Activated CD4-positive, alpha-beta T cell treated with anti-CD3 and anti-CD28 coated beads for 4 hours (primary cell): ENCODE results near the gene TMEM38A.
"Not testable (repeated sequence)": the region's sequence is repeated elsewhere in the genome, so short reads cannot be mapped to it uniquely, and the experiment has no call there.

Experiments used
- DNase-seq, 2 donors: peaks; one replicate each; pipeline ENCODE4 v3.0.0-alpha.2; 2020

Gene TMEM38A

DNA sequence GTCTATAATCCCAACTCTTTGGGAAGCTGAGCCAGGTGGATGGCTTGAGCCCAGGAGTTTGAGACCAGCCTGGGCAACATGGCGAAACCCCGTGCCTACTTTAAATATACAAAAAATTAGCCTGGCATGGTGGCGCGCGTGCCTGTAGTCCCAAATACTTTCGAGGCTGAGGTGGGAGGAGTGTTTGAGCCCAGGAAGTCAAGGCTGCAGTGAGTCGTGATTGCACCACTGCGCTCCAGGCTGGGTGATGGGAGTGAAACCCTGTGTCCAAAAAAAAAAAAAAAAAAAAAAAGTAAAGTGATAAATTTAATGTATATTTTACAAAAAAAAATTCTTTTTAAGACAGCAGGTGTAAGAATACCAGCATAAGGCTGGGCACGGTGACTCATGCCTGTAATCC is 17.6 kb downstream of the TMEM38A start:
- no peak for DNase-seq

DNA sequence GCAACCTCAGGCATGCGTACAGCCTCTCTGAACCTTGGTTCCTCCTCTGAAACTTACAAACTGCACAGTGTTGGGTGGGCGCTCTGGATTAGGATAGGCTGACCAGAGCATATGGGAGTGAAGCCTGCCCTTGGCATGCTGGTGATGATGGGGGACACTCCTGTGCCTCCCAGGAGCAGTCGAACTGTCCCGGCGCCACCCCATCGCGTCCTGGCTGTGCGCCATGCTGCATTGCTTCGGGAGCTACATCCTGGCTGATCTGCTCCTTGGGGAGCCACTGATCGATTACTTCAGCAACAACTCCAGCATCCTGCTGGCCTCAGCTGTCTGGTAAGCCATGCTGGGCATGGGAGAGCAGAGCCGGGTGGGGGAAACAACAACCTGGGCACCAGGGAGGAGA is 18.9 kb downstream of the TMEM38A start:
- no peak for DNase-seq

DNA sequence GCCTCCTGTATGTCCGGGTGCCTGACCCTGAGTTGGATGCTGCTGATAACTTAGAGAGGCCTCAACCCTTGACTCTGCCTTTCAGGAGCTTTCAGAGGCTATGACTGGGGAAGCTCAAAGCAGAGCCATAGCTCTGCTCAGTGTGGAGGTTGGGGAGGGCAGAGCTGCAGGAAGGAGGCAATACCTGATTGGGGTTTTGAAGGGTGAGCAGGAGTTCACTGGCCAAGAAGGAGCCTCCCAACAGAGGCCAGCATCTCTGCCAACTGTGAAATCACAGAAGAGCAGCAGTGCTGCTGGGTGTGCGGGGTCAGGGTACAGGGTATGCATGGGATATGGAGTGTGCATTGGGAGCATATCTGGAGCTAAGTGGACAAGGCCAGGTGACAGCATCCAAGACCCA is 21.6 kb downstream of the TMEM38A start:
- DNase-seq, result no peak

DNA sequence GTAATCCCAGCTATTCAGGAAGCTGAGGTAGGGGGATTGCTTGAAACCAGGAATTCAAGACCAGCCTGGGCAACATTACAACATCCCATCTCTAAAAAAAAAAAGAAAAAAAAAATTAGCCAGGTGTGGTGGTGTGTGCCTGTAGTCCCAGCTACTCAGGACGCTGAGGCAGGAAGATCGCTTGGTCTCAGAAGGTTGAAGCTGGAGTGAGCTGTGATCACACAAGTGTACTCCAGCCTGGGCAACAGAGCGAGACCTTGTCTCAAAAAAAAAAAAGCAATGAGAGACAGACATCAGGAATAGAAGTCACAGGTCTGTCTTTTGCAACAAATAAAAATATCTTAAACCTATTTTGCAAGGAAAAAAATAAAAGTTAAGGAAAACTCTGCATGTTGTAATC is 23.3 kb downstream of the TMEM38A start:
- no peak for DNase-seq

DNA sequence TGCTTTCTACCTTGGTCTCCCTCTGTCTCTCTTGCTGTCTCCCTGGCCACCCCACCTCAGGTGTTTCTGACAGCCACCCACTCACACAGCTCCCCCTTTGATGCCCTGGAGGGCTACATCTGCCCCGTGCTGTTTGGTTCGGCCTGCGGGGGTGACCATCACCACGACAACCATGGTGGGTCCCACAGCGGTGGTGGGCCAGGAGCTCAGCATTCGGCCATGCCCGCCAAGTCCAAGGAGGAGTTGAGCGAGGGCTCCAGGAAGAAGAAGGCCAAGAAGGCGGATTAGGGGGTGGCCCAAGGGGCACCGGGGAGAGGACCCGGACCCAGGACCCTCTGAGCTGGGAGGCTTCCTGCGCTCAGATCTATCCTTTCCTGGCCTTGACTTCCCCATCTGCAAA is 27.1 kb downstream of the TMEM38A start:
- DNase-seq, result no peak

DNA sequence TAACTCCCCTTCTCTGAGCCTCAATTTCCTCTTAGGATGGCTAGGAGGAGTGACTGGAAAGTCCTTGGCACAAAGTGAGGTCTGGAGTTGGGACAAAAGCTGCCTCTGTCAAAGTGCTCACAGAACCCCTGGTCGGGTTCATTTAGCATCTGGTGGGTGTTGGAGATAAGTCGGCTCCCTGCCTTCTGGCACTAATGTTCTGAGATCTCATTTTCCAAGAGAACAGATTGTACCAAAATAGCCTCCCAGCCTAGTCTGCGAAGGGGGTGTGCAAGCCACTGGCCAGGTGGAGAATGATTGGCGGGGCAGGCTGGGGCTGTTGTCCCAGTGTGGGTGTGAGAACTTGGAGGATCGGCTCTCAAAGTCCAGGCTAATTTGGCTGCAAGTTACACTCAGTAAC is 38.0 kb downstream of the TMEM38A start:
- DNase-seq, result no peak

DNA sequence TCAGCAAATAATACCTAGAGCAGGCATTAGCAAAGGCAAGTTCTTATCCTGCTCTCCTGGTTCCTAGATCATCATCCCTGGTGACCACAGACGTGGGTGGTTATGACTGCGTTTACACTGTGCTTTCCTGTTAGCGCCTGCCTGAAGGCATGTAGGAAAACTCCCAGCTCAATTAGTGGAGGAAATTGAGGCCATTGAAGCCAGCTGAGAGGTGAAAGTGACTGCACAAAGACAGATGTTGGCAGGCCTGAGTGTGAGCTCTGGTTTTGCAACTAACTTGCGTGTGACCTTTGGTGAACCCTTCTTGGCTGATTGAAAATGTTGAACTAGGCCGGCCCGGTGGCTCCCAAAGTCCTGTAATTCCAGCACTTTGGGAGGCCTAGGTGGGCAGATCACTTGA is 41.2 kb downstream of the TMEM38A start:
- DNase-seq, result no peak

DNA sequence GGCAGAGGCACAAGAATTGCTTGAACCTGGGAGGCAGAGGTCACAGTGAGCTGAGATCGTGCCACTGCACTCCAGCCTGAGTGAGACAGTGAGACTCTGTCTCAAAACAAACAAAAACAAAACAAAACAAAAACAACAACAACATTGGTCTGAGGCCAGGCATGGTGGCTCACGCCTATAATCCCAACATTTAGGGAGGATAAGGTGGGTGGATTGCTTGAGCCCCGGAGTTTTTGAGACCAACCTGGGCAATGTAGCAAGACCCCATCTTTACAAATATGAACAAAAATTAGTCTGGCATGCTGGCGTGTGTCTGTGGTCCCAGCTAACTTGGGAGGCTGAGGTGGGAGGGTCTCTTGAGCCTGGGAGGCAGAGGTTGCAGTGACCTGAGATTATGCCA is 42.7 kb downstream of the TMEM38A start:
- no peak for DNase-seq

DNA sequence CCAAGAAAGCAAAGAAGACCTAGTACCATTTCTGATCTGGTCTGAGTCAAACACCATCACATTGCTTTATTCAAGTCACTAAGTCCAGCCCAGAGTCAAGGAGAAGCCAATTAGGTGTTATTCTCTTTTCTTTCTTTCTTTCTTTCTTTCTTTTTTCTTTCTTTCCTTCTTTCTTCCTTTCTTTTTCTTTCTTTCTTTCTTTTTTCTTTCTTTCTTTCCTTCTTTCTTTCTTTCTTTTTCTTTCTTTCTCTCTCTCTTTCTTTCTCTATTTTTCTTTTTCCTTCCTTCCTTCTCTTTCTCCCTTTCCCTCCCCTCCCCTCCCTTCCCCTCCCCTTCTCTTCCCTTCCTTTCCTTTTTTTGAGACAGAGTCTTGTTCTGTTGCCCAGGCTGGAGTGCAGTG is 49.9 kb downstream of the TMEM38A start:
- DNase-seq, result not testable (repeated sequence)

DNA sequence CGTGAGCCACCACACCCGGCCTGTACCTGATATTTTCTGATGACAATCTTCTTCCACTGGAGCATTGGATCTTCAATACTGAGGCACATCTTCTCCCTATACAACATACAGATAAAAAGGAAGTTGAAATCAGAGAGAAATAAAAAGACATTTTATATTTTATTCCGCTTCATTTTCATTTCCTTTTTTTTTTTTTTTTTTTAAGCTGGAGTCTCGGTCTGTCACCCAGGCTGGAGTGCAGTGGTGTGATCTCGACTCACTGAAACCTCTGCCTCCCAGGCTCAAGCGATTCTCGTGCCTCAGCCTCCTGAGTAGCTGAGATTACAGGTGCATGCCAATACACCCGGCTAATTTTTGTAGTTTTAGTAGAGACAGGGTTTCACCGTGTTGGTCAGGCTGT is 51.4 kb downstream of the TMEM38A start:
- not testable (repeated sequence) for DNase-seq

DNA sequence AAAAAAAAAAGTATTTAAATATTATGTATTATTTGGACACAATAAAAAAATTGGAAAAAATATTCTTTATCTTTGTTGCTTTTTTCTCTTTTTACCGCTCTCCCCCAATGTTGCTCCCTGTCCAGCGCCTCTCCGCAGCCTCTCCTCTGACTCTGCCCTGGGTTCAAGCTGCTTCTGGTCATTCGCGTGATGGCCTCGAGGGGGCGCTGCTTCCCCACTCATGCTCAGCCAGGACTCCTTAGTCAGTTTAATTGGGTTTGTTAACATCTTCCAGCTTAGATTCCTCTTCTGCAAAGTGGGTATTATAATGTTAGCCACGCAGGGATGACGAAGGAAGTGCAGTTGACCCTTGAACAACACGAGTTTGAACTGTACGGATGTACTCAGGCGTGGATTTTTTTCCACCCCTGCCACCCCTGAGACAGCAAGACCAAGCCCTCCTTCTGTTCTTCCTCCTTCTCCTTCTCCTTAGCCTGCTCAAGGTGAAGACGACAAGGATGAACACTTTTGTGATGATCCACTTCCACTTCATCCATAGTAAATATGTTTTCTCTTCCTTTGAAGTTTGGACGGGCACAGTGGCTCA is 53.9 kb downstream of the TMEM38A start:
- DNase-seq, result peak in 1 of 2 donors; percentile 18

DNA sequence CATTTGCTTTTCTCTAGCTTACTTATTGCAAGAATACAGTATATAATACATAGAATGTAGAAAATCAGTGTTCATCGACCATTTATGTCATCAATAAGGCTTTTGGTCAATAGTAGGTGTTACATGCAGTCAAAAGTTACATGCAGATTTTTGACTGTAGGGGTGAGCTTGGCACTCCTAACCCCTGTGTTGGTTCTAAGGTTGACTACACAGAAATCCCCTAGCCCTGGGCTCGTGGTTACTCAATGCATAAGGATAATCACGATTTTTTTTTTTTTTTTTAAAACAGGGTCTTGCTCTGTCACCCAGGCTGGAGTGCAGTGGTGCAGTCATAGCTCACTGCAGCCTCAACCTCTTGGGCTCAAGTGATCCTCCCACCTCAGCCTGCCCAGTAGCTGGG is 54.7 kb downstream of the TMEM38A start:
- DNase-seq, result no peak

DNA sequence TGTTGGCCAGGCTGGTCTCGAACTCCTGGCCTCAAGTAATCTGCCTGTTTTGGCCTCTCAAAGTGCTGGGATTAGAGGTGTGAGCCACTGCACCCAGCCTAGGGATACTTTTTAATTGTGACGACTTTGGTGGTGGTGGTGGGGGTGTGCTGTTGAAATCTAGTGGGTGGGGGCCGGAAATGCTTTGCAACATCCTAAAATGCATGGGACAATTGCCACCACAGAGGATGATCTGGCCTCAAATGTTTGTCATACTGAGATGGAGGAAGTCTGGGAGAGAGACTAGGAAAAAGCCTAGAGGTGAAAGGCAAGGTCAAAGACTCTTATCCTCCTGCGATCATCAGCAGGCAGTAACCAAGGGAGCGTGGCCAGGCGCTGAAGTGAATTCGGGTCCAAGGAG is 60.1 kb downstream of the TMEM38A start:
- DNase-seq, result no peak

DNA sequence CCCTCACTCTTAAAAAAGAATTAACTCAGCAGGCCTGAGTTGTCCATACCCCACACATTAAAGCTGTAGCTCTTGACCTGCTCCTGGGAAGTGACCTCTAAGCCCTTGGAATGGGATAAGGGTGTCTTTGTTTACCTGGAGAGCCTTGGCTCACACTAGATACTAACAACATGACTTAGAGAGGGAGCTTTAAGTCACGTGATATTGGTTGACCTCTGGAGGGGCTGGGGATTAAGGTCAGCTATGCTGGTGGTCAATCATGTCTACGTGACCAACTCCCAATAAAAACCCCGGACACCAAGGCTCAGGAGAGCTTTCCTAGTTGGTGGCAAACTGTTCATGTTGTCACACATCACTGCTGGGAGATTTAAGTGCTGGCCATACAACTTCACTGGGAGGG is 61.7 kb downstream of the TMEM38A start:
- no peak for DNase-seq

DNA sequence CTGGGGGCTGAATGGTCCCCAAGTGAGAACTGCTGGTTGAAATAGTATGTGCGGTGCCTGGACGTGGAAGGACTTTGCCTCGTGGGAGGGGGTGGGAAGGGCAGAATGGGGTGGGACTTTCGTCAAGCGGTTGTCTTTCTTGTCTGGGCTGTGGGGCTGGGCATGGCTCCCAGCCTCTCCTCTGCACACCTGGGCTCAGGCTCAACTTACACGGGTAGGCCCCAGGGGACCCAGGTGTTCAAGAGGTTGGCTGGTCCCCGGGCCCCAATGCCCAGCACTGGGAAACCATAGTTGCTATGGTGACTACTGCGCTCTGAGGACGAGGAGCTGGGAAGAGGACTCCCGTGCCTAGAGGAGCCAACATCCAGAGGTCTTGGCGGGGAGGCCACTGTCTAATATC is 66.0 kb downstream of the TMEM38A start:
- DNase-seq, result no peak

DNA sequence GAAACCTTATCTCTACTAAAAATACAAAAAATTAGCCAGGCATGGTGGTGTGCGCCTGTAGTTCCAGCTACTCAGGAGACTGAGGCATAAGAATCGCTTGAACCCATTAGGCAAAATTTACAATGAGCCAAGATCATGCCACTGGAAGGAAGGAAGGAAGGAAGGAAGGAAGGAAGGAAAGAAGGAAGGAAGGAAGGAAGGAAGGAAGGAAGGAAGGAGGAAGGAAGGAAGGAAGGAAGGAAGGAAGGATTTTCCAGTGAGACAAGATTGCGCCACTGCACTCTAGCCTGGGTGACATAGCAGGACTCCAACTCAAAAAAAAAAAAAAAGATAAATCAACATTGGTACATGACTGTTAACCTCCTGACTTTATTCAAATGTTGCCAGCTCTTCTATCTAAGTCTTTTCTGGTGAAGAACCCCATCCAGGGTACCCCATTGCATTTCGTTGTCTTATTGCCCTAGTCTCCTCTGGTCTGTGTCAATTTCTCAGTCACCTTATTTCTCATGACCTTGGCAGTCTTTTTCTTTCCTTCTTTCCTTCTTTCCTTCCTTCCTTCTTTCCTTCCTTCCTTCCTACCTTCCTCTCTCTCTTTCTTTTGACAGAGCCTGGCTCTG is 74.8 kb downstream of the TMEM38A start:
- not testable (repeated sequence) for DNase-seq

DNA sequence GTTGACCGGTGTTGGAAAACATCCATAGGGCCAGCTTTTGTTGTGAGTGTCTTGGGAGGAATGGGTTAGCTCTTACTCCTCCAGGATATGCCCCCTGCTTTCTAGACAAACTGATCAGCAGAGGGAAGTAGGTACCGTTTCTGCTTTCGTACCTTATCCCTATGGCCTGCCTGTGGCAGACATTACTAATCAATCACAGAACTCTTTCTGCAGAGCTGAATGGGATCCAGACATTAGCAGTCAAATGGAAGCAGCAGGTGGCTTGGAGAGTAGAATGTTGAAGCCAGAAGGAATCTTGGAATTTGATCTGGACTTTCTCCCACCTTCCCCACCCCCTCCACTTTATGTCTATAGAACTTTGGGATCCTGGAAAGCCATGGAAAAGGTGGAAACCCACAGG is 75.8 kb downstream of the TMEM38A start:
- no peak for DNase-seq

DNA sequence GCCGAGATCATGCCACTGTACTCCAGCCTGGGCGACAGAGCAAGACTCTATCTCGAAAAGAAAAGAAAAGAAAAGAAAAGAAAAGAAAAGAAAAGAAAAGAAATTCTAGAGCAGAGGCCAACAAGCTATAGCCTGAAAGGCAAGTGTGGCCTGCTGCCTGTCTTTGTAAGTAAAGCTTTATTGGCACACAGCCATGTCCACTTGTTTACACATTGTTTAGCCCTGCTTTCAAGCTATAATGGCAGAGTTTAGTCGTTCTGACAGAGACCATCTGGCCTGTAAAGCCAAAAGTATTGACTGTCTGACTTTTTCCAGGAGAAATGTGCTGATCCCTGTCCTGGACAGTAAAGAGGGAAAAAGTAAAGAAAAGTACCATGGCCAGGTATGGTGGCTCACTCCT is 77.0 kb downstream of the TMEM38A start:
- no peak for DNase-seq

DNA sequence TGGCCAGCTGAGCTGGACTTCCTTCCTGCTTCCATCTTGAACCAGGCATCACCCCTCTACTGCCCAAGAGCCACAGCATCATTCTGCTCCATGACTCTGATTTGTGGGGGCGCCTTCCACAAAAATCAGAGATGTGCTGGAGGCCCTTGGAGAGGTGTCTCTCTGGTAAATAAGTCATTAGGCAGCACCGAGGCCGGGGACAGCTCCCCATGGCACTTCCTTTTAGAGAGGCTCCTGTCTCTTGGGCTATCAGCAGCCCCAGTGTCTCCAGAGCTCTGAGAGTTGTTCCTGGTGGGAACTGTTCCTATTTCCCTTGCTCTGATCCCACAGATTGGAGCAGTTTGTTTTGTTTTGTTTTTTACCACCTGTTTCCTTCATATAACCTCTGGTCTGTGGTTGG is 78.6 kb downstream of the TMEM38A start:
- no peak for DNase-seq
